ENCODE data around the gene CRHR2.

- no peak for TF ChIP-seq POLR2A (IDR thresholded peaks at IDR 0.05; ENCODE audit: low read depth, low read length)
- no peak for TF ChIP-seq CTCF (conservative IDR thresholded peaks at IDR 0.05; ENCODE audit: low read depth, low read length)
- TF ChIP-seq RFX5 (IDR thresholded peaks at IDR 0.05; ENCODE audit: low read depth, low read length) = no peak
- no peak for TF ChIP-seq RAD21 (IDR thresholded peaks at IDR 0.05; ENCODE audit: low read length)
- TF ChIP-seq ELK1 (IDR thresholded peaks at IDR 0.05; ENCODE audit: borderline replicate concordance, low read depth, low read length) = no peak
- TF ChIP-seq USF2 (IDR thresholded peaks at IDR 0.05; ENCODE audit: low read depth, low read length) = no peak
- no peak for TF ChIP-seq FOS (IDR thresholded peaks at IDR 0.05; ENCODE audit: low read depth, low read length)
- no peak for TF ChIP-seq SMC3 (IDR thresholded peaks at IDR 0.05; ENCODE audit: low read depth, low read length)
- no peak for TF ChIP-seq CEBPB (IDR thresholded peaks at IDR 0.05; ENCODE audit: low read depth, low read length)
- no peak for TF ChIP-seq BHLHE40 (IDR thresholded peaks at IDR 0.05; ENCODE audit: low read depth, low read length)
- no peak for TF ChIP-seq MAFK (IDR thresholded peaks at IDR 0.05; ENCODE audit: low read depth, low read length)
- no peak for TF ChIP-seq MXI1 (IDR thresholded peaks at IDR 0.05; ENCODE audit: borderline replicate concordance, low read depth, low read length)
- TF ChIP-seq RCOR1 (IDR thresholded peaks at IDR 0.05; ENCODE audit: insufficient replicate concordance, low read length) = no peak
Observed at GRCh38 chr7:30655096-30655970, 26.9 kb downstream of the CRHR2 start.
